Lower leg skin (tissue), 4 donors: Measurements from ENCODE around the gene INSIG2. TPM values are rescaled to one million over a fixed set of nuclear protein-coding genes. Genes with fewer than 3 reads are reported as not detected.
A peak's percentile ranks its signal among the peaks of the same experiment; 100 is the strongest.

Experiments used
- DNase-seq, 2 donors: peaks; one replicate each; pipeline ENCODE4 v3.0.0-alpha.2; 2019; ENCODE audit warnings: low spot score in 2 of 2
- H3K4me3 ChIP-seq: fragments of 200-600 bp; sonication (generic); 2 replicates; pipeline ENCODE4 v1.5.1; 2017; ENCODE audit warnings: mild to moderate bottlenecking, low read depth; ENCODE audit not compliant: poor library complexity, severe bottlenecking
- POLR2A ChIP-seq, 2 donors: fragments of 450-650 bp; IDR thresholded peaks; one replicate each; pipeline ENCODE4 v1.6.1; 2016 to 2017; ENCODE audit warnings: antibody characterized with exemption in 2 of 2, mild to moderate bottlenecking in 1 of 2, moderate library complexity in 1 of 2
- WGBS, 2 donors: methylation state at CpG; one replicate each; pipeline ENCODE4 v1.1.5; 2018; 5-methylcytosine and 5-hydroxymethylcytosine counted together
- intact Hi-C: fragments of 100-400 bp; cut with DNase I; formaldehyde crosslinking; loops from one replicate; pipeline ENCODE4 v1.15.0; 2023; ENCODE audit warnings: low total_unique reads
- total RNA-seq, 4 donors: library from RNA; depleted of rRNA; stranded (reverse); fragments of >200 nt; gene quantifications; one replicate each; pipeline ENCODE4 v1.1.0, GENCODE V29; 2016
- TF ChIP-seq, protein P1 (sequence below), 3 donors: fragments of 450-650 bp; IDR thresholded peaks; one replicate each; pipeline ENCODE4 v1.5.1; 2016; ENCODE audit warnings: antibody characterized with exemption in 3 of 3, mild to moderate bottlenecking in 3 of 3, moderate library complexity in 2 of 3

Gene INSIG2
- total RNA-seq, 4 donors from 2014 or later = 11.6 to 13.6 (median 12.5) TPM

DNA sequence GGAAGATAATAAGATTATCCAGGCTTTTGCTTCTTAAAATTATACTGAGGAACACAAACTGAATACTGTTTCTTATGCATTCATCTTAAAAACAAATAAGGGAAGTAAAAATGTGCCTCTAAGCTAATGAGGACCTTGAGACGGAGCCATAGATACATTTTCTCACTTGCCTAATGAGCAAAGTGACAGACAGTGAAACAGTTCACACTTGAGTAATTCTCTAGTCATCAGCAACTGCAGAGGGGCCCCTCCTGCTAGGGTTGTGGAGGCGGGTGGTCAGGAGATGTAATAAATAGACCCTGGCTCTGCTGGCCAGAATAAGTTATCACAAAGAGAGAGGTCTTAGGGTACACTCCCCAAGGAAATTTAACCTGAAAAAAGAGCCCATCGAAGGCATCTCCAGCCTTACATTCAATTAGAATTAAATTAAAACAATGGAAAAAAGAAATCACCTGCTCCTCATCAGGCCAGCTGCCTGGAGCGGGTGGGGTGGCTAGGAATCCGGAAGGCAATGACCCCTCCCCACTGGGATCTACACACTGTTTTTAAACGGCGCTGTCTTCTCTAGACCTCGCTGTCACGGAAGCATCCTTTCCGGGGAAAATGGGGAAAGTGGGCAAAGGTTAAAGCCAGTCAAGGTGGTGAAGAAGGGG lies 32.6 kb upstream of the INSIG2 start:
- WGBS, 2 donors = 76 to 81% methylated on average over 9 to 10 of the region's 10 CpGs

DNA sequence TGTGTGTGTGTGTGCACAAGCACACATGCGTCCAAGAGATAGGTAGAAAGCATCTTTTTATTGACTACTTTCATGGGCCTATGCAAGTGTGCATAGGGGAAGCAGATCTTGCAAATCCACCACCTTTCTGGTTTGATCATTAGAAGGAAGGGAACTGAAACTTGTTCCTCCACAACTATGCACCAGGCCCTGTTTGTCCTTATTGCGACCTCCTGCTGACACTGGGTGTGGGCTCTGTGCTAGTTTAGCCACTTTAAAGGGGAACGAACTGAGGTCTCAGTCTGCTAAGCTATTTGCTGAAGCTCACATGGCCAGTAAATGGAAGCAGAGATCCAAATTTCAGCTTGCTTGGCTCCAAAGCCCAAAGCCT lies 32.1 kb upstream of the INSIG2 start:
- intact Hi-C loops = no loop called here
- no peak overlapping the region for H3K4me3 ChIP-seq
- 50 to 57% methylated on average over 3 of the region's 3 CpGs for WGBS, 2 donors
- peak in 1 of 2 donors; percentile 21 for DNase-seq
- TF ChIP-seq POLR2A (IDR thresholded peaks at IDR 0.05) = no peak
- TF ChIP-seq, protein P1, sequence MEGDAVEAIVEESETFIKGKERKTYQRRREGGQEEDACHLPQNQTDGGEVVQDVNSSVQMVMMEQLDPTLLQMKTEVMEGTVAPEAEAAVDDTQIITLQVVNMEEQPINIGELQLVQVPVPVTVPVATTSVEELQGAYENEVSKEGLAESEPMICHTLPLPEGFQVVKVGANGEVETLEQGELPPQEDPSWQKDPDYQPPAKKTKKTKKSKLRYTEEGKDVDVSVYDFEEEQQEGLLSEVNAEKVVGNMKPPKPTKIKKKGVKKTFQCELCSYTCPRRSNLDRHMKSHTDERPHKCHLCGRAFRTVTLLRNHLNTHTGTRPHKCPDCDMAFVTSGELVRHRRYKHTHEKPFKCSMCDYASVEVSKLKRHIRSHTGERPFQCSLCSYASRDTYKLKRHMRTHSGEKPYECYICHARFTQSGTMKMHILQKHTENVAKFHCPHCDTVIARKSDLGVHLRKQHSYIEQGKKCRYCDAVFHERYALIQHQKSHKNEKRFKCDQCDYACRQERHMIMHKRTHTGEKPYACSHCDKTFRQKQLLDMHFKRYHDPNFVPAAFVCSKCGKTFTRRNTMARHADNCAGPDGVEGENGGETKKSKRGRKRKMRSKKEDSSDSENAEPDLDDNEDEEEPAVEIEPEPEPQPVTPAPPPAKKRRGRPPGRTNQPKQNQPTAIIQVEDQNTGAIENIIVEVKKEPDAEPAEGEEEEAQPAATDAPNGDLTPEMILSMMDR (IDR thresholded peaks at IDR 0.05) = no peak

More for the DNA sequence above, 32.6 kb upstream of the INSIG2 start:
- DNase-seq = no peak
- intact Hi-C loops = no loop called here
- no peak overlapping the region for H3K4me3 ChIP-seq
- TF ChIP-seq, protein P1 (IDR thresholded peaks at IDR 0.05) = no peak
- TF ChIP-seq POLR2A (IDR thresholded peaks at IDR 0.05) = no peak

DNA sequence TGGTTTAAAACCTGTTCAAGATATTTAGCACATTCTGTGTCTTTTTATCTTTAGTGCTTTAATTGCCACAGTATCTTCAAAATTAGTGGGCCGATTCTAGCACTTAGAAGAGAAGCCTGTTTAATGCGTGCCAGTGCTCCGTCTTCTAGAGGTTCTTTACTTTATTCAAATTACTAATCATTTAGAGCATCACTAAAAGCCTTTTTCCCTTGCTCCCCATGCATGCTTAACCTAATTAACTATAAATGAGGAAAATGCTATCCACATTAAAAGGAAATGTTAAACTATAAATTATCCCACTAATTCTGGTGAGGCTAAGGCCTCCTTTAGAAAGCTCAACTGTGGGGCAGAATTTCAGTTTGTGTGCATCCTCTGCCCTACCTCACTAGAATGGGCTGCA lies 31.5 kb upstream of the INSIG2 start:
- intact Hi-C loops = no loop called here
- 93 to 97% methylated on average over 3 of the region's 3 CpGs for WGBS, 2 donors

DNA sequence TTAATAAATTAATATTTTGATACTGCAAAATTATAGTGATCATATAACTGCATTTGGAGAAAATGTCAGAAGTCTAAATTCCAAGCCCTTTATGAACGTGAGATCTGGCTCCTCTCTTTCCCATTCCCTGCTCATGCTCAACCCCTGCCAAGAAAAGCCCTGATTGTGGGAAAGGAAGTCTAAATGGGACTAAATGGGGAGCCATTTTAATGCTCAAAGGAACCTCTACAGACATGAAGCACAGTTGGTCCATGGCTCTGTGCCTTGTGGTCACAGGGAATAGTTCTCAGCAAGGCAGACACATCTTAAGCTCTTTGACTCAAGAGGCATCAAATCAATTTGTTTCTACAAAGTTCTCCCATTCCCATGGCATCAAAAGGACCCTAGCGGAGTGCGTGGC lies 29.3 kb upstream of the INSIG2 start:
- intact Hi-C loops = no loop called here
- no peak for DNase-seq
- no peak overlapping the region for H3K4me3 ChIP-seq
- 82 to 87% methylated on average over 3 of the region's 3 CpGs for WGBS, 2 donors
- TF ChIP-seq POLR2A (IDR thresholded peaks at IDR 0.05) = no peak

More for the DNA sequence above, 31.5 kb upstream of the INSIG2 start:
- TF ChIP-seq, protein P1 (IDR thresholded peaks at IDR 0.05) = no peak
- TF ChIP-seq POLR2A (IDR thresholded peaks at IDR 0.05) = no peak
- DNase-seq = no peak
- H3K4me3 ChIP-seq = no peak overlapping the region

DNA sequence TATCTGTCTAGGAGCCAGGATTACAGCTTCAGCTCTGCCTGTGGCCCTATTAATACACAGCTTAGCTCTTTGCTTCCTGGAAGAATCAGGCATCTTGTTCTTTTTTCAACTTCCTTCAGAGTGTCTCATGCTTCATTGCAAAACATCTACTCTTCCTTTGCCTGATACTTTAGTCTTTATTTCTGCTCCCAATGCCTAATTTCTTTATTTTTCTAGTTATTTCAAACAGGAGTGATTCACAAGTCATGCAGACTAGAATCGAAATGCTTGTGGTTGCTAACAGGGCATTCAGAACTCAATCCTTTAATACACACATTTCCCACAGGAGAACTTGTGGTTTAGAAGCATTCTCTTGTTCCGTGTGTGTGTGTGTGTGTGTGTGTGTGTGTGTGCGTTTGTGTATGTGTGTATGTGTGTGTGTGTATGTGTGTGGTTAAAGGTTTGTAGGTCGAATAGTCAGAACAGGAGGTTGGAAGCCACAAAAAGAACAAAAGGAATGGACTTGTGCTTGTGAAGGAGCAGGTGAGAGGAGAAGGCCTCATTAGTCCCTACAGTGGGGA lies 28.3 kb upstream of the INSIG2 start:
- H3K4me3 ChIP-seq = no peak overlapping the region
- 57 to 72% methylated on average over 4 of the region's 4 CpGs for WGBS, 2 donors
- DNase-seq = no peak
- intact Hi-C loops = no loop called here
- no peak for TF ChIP-seq POLR2A (IDR thresholded peaks at IDR 0.05)
- TF ChIP-seq, protein P1 (IDR thresholded peaks at IDR 0.05) = no peak

DNA sequence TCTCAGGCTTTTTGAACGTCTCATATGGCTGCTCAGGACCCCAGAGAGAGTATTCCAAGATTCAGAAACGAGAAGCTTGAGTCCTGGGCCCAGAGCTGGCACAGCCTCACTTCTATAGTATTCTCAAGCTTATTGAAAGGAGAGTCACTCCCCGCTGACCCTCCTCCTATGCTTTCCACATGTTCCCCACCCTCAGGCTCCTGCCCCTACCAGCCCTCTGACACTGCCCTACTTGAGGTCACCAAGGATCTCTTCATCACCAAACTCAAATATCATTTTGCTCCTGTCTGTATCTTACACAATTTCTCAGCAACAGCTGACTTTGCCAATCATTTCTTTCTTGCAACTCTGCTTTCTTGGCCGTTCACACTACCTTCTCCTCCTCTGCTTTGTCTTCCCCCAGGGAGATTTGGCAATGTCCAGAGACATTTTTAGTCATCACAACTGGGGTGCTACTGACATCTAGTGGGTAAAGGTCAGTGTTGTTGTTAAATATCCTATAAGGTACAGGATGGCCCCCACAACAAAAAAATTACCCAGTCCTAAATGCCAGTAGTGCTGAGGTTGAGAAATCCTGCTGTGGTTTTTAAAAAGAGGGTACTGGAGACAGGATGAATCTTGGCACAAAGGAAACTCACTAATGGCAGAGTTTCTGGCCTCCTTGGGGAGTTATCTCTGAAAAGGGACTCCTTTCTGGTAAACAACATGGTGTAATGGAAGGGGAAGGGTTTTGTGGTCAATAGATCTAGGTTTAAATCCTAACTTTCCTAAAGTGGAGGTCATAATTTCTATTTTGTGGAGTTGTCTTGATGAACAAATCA lies 26.9 kb upstream of the INSIG2 start:
- 60 to 61% methylated on average over 4 of the region's 4 CpGs for WGBS, 2 donors
- no peak for TF ChIP-seq POLR2A (IDR thresholded peaks at IDR 0.05)
- TF ChIP-seq, protein P1 (IDR thresholded peaks at IDR 0.05) = no peak
- intact Hi-C loops = no loop called here
- H3K4me3 ChIP-seq = no peak overlapping the region
- DNase-seq = peak in 1 of 2 donors; percentile 53
